ENCODE measurements around the gene MIOX.

The MIOX gene

DNA sequence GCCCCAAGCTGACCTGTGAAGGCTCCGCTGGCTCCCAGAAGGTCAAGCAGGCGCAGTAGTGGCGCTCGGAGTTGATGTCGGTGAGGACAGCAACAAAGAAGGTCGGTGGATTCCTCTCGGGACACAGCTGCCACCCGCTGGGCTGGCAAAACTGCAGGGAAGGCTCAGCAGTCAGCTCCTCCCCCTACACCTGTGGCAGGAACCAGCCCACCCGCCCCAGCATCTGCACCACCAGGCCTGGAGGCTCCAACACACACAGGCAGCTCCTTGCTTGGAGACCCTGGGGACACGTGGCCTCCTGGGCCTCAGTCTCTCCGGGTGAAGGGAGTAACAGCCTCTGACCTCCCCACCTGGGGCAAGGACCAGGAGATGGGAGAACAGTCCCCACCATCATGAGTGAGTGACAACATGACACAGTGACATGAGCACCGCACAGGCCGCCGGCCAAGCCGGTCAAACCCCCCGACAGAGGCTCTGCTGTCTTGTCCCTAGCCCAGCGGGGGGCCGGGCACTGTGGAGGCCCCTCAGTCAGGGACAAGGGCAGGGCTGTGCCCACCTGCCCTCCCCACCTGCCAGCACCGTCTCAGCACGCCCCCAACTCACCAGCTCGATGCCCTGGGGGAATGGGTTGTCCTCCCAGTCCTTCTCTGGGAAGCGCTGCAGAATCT is 18.8 kb upstream of the MIOX start:
- no peak overlapping the region for H3K9ac ChIP-seq
- H3K4me1 ChIP-seq (ENCODE audit: low read depth, poor library complexity, severe bottlenecking): peaks cover 46% of the 10 kb centered on the region
- peak overlapping the region; percentile 71; the same call in 1 of the 2 replicates for H3K4me2 ChIP-seq
- H2AFZ ChIP-seq (ENCODE audit: low read depth): no peak overlapping the region
- H3K4me3 ChIP-seq (IDR thresholded peaks at IDR 0.05; ENCODE audit: insufficient read depth, low read depth, low read length): no peak overlapping the region
- H4K20me1 ChIP-seq (ENCODE audit: insufficient read depth): no peaks in the 10 kb centered on the region
- H3K36me3 ChIP-seq (ENCODE audit: insufficient read depth): no peaks in the 10 kb centered on the region
- peaks cover 34% of the 10 kb centered on the region for H3K79me2 ChIP-seq (ENCODE audit: insufficient read depth, low read depth)
- peak overlapping the region; percentile 95; the same call in 1 of the 2 replicates for H3K27ac ChIP-seq
- TF ChIP-seq CTCF (conservative IDR thresholded peaks at IDR 0.05; ENCODE audit: low read depth, low read length): no peak
- H3K27me3 ChIP-seq (ENCODE audit: insufficient read depth, low read depth): no peaks in the 10 kb centered on the region

- no peak overlapping the region; the same call in 1 of the 2 replicates for H3K9ac ChIP-seq
- H3K4me3 ChIP-seq (IDR thresholded peaks at IDR 0.05; ENCODE audit: insufficient read depth, low read depth, low read length): no peak overlapping the region
- H2AFZ ChIP-seq (ENCODE audit: low read depth): no peak overlapping the region
- H3K79me2 ChIP-seq (ENCODE audit: insufficient read depth, low read depth): peaks cover 41% of the 10 kb centered on the region
- TF ChIP-seq CTCF (conservative IDR thresholded peaks at IDR 0.05; ENCODE audit: low read depth, low read length): no peak
- H3K27ac ChIP-seq: peak overlapping the region; percentile 95
- peaks cover 53% of the 10 kb centered on the region for H3K4me1 ChIP-seq (ENCODE audit: low read depth, poor library complexity, severe bottlenecking)
- no peaks in the 10 kb centered on the region for H3K36me3 ChIP-seq (ENCODE audit: insufficient read depth)
- no peaks in the 10 kb centered on the region for H4K20me1 ChIP-seq (ENCODE audit: insufficient read depth)
- no peaks in the 10 kb centered on the region for H3K27me3 ChIP-seq (ENCODE audit: insufficient read depth, low read depth)
- peak overlapping the region; percentile 71; the same call in 1 of the 2 replicates for H3K4me2 ChIP-seq
Observed at GRCh38 chr22:50468626-50469025, 18.0 kb upstream of the MIOX start.

DNA sequence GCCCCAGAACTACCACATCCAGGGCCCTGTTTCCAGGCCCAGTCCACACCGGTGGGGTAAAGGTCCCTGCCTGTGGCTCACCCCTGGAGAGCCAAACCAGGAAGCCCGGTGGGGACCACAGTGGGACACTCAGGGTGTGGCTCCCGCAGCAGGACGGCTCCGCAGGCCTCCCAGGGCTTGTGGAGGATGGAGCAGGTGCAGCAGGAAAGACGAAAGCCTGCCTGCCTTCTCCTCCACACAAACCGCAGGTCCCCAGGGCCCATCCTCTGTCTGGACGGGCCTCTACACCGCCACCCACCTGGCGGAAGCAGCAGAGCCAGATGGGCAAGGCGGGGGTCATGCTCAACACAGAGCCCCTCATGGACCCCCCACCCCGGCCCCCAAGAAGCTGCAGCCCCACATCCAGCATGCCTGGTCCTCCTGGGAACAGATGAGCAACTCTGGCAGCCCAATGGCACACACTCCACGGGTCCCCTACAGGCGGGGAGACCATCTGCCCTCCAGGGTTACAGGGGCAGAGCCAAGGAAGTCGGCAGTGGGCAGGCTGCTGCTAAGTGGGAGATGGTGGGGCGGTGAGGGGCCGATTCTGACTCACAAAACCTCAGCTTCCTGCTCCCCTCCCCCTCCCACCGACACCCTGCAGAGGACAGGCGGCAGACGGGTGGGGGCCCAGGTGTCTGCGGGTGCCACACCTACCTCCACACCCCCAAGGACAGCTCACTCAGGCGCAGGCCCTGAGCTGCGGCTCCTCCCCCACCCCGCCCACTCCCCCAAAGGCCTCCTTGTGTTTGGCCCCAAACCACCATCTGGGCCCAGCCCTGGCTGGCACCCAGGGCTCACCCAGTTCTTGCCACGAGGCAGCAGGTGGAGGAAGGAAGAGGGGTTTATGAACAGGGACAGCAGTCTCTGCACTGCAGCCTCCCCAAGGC is 17.0 kb upstream of the MIOX start:
- Histone ChIP-seq H4K20me1 (ENCODE audit: insufficient read depth) (no peaks in the 10 kb centered on the region), H3K27ac (peak overlapping the region; percentile 95), H3K4me2 (peak overlapping the region; percentile 96), H3K4me3 (IDR thresholded peaks at IDR 0.05; ENCODE audit: insufficient read depth, low read depth, low read length) (no peak overlapping the region), H3K9ac (peak overlapping the region; percentile 60; the same call in 1 of the 2 replicates), H3K4me1 (ENCODE audit: low read depth, poor library complexity, severe bottlenecking) (peaks cover 53% of the 10 kb centered on the region), H3K36me3 (ENCODE audit: insufficient read depth) (no peaks in the 10 kb centered on the region), H3K27me3 (ENCODE audit: insufficient read depth, low read depth) (no peaks in the 10 kb centered on the region), H2AFZ (ENCODE audit: low read depth) (no peak overlapping the region), H3K79me2 (ENCODE audit: insufficient read depth, low read depth) (peaks cover 48% of the 10 kb centered on the region)
- no peak for TF ChIP-seq CTCF (conservative IDR thresholded peaks at IDR 0.05; ENCODE audit: low read depth, low read length)

DNA sequence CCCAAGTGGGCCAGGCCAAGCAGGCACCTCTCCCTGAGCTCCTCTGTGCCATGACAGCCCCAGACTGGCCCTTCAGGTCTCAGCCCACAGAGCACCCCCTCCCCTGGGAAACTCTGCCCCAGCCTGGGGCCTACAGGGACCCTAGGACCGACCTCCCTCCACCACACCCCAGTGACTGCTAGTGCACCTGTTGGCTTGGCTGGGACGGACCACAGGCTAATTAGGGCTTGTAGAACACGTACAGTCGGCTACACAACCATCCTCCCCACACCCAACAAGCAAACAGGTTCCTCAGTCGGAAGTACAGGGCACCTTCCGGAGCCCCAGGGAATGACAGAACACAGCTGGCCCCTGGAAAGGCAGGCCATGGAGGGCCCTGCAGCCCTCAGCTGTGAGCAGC is 16.2 kb upstream of the MIOX start:
- peak overlapping the region; percentile 95 for H3K27ac ChIP-seq
- H3K79me2 ChIP-seq (ENCODE audit: insufficient read depth, low read depth): peaks cover 48% of the 10 kb centered on the region
- no peak overlapping the region for H2AFZ ChIP-seq (ENCODE audit: low read depth)
- H3K4me3 ChIP-seq (IDR thresholded peaks at IDR 0.05; ENCODE audit: insufficient read depth, low read depth, low read length): no peak overlapping the region
- no peak for TF ChIP-seq CTCF (conservative IDR thresholded peaks at IDR 0.05; ENCODE audit: low read depth, low read length)
- H3K27me3 ChIP-seq (ENCODE audit: insufficient read depth, low read depth): no peaks in the 10 kb centered on the region
- no peaks in the 10 kb centered on the region for H4K20me1 ChIP-seq (ENCODE audit: insufficient read depth)
- H3K4me1 ChIP-seq (ENCODE audit: low read depth, poor library complexity, severe bottlenecking): peaks cover 53% of the 10 kb centered on the region
- H3K4me2 ChIP-seq: peak overlapping the region; percentile 96
- peak overlapping the region; percentile 60; the same call in 1 of the 2 replicates for H3K9ac ChIP-seq
- no peaks in the 10 kb centered on the region for H3K36me3 ChIP-seq (ENCODE audit: insufficient read depth)
